K562 (cell line): ENCODE data around the gene RCC1. TPM values are rescaled to one million over a fixed set of nuclear protein-coding genes. Genes with fewer than 3 reads are reported as not detected.

Experiments
- CREB3 ChIP-seq: fragments of 450-650 bp; conservative IDR thresholded peaks from 2 replicates; pipeline ENCODE4 v1.6.1; 2016; ENCODE audit warnings: missing genetic modification characterization, low read depth, mild to moderate bottlenecking, missing compliant biosample characterization, moderate library complexity
- E2F4 ChIP-seq: sonication (generic); formaldehyde crosslinking; IDR thresholded peaks from 2 replicates; pipeline ENCODE4 v1.8.0; 2022; ENCODE audit warnings: mild to moderate bottlenecking, low read depth, missing genetic modification reagents
- ESRRA ChIP-seq: fragments of 450-650 bp; IDR thresholded peaks from 2 replicates; pipeline ENCODE4 v1.6.1; 2014; ENCODE audit warnings: low read depth, mild to moderate bottlenecking, moderate library complexity, borderline replicate concordance
- MXD1 ChIP-seq: fragments of 250-450 bp; sonication (Bioruptor Pico); IDR thresholded peaks from 2 replicates; pipeline ENCODE4 v1.8.0; 2021; ENCODE audit warnings: borderline replicate concordance, mild to moderate bottlenecking, moderate library complexity; ENCODE audit not compliant: poor library complexity, severe bottlenecking
- NR2F6 ChIP-seq: fragments of 450-650 bp; formaldehyde crosslinking; IDR thresholded peaks from 2 replicates; pipeline ENCODE4 v1.4.0; 2020; ENCODE audit warnings: mild to moderate bottlenecking
- SLC30A9 ChIP-seq: fragments of 250-450 bp; sonication (Bioruptor Pico); IDR thresholded peaks from 2 replicates; pipeline ENCODE4 v1.8.0; 2022; ENCODE audit warnings: mild to moderate bottlenecking, moderate library complexity
- U2AF1 ChIP-seq: fragments of 200-400 bp; formaldehyde crosslinking; optimal IDR thresholded peaks from 2 replicates; pipeline ENCODE3; 2017; ENCODE audit warnings: mild to moderate bottlenecking, low read depth, low read length, moderate library complexity
- ZBTB33 ChIP-seq: sonication (generic); formaldehyde crosslinking; IDR thresholded peaks from 2 replicates; pipeline ENCODE4 v1.8.1; 2023; ENCODE audit warnings: mild to moderate bottlenecking, missing genetic modification reagents
- ZNF511 ChIP-seq: sonication (generic); formaldehyde crosslinking; IDR thresholded peaks from 2 replicates; pipeline ENCODE4 v1.8.0; 2022; ENCODE audit warnings: mild to moderate bottlenecking, missing genetic modification reagents
- polyA plus RNA-seq, 8 experiments: library from polyadenylated mRNA; depleted of rRNA in 4 of 8; stranded (reverse) in 5 of 8; unstranded in 3 of 8; fragments of >200 nt; fragmentation: Nextera tagmentation in 2 of 8; fragmentation: Illumina TruSeq in 1 of 8; extraction: Ambion mirVana in 2 of 8; extraction: Trizol in 1 of 8; gene quantifications; 2 replicates each; pipeline versions ENCODE4 v1.2.1 to v1.2.3, GENCODE V29; 2011 to 2014; ENCODE audit warnings: inconsistent platforms in 1 of 8, missing spikeins in 1 of 8
- total RNA-seq, 7 experiments: library from RNA; depleted of rRNA in 6 of 7; stranded (reverse); fragments of >200 nt in 6 of 7; fragmentation: Illumina TruSeq in 2 of 7; extraction: Trizol in 2 of 7; gene quantifications; 2 replicates each; pipeline versions ENCODE4 v1.2.1 to v1.2.3, GENCODE V29; 2011 to 2021; ENCODE audit warnings: low replicate concordance in 1 of 7

Gene RCC1
- total and polyA plus RNA-seq, 9 of the 15 experiments (the other 6 are each of a cell fraction or from before 2014, with no cell fraction given) = 16.4 to 202 (median 107) TPM

- no peak for TF ChIP-seq E2F4 (CRISPR knock-in tag)
- TF ChIP-seq MXD1 (CRISPR knock-in tag) = no peak
- TF ChIP-seq NR2F6 (CRISPR knock-in tag) = no peak
- TF ChIP-seq ZNF511 (CRISPR knock-in tag) = no peak
- TF ChIP-seq CREB3 (tag) = no peak
- TF ChIP-seq ESRRA = no peak
- no peak for TF ChIP-seq ZBTB33
- no peak for TF ChIP-seq U2AF1
- TF ChIP-seq SLC30A9 = no peak
- TF ChIP-seq, all 486 proteins: peak for 0
Observed at GRCh38 chr1:28571911-28572310, 66.1 kb downstream of the RCC1 start (continued).
